H54 (cell line): ENCODE measurements around the gene INPP5J.

Experiments used
- DNase-seq: peaks from one replicate; pipeline ENCODE4 v3.0.0; 2011; ENCODE audit warnings: low spot score, mixed read lengths; ENCODE audit not compliant: insufficient read length
- FAIRE-seq: peaks from 3 replicates; lab custom pipeline; 2011; peaks lifted over from hg19 to GRCh38; lab: Jason Lieb, UNC
- POLR2A ChIP-seq: IDR thresholded peaks from 2 replicates; pipeline ENCODE4 v1.6.1; 2011; ENCODE audit warnings: low read depth, mild to moderate bottlenecking, low read length

Gene INPP5J

DNA sequence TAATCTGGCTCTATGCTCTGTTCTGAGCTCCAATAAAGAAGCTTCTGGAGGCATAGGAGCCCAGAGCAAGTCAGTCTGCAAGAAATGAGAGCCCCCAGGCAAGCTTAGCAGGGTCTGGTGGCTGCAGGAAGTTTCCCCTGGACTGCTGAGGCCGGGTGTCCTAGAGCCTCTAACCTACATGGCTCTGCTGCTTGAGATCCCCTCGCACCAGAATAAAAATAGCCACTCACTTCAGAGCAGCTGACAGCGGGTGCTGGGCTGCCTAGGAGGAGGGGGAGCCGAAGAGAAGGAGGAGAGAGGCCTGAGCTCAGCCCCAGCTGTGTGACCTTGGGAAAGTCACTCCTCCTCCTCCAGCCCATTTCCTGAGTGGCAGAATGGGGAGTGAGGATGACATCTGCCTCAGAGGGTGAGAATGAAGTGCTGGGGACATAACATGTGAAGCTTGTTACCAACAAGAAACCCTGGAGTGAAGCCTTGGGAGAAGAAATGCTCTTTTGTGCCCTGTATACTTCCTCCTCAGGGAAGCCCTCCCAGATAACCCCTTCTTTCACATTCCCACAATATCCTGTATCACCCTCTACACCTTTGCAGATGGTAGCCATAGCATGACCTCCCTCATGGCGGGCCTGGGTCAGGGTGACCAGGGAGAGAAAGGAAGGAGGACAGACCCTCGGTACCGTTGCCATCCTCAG lies 3.6 kb upstream of the INPP5J start:
- FAIRE-seq, result no peak
- no peak for TF ChIP-seq POLR2A
- DNase-seq, result no peak

DNA sequence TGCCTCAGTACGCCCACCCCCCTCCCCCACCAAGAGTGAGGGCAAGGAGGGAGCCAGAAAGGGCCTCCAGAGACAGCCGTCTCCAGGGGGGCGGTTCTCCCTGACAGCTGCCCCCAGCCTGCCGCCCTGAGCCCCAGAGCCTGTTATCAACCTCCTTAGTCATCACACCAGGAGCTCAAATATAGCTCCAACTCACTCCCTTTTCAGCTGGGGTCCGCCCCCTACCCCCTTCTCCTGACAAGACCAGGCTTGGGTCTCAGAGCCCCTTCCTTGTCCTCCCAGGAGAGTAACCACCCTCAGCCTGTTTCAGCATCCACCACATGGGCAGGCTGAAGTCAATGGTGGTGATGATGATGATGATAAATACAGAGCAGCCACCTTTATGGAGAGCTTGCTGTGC lies 2.5 kb upstream of the INPP5J start:
- TF ChIP-seq POLR2A, result no peak
- DNase-seq (no peak), FAIRE-seq (no peak)

DNA sequence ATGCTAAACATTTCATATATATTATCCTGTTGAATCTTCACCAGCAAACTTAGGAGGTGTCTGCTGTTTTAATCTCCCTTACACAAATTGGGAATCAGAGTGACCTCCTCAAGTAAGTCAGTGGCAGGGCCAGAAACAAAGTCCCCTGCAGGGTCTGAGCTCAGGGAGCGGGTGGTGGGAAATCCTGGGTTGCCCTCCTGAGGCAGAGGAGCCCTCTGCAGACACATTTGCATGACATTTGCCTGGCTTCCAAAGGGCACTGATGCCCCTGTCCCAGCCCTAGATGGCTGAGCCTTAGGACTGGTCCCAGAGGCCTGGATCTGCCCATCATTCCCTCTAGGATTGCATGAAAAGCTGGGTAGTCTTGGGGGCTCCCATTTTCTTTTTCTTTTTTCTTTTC lies 2.1 kb upstream of the INPP5J start:
- TF ChIP-seq POLR2A, result no peak
- no peak for DNase-seq
- no peak for FAIRE-seq

DNA sequence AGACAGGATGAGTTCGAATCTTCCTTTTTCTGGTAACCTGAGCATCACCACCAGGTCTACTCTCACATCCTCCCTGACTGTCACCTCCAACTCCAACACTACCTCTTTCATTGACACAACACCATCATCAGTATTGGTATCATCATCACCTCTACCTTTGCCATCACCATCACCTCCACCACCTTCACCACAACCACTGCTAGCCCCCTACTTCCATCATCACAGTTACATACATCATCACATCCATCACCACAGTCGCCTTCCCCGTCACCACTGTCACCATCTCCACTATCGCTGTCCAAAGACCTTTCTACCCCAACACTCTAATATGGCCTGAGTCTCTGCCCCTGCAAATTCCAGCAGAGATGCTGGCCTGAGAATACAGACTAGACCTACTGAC lies 1.4 kb upstream of the INPP5J start:
- no peak for TF ChIP-seq POLR2A
- DNase-seq (no peak), FAIRE-seq (no peak)

DNA sequence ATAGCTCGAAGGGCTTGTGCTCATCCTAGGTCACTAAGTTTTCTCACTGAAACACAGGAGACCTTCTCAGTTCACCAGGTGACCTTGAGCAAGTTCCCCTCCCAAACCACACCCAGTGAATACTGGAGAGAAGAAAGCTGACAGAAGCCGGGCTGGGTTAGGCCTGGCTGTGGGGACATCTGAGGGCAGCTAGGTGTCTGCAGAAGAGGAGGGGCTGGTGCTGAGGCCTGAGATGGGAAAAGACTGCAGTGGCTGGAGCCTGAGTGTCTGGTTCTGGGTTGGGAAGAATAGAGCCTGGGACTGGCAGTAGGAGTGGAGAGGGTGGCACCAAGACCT lies 602 bp upstream of the INPP5J start:
- no peak for FAIRE-seq
- DNase-seq, result no peak
- no peak for TF ChIP-seq POLR2A

DNA sequence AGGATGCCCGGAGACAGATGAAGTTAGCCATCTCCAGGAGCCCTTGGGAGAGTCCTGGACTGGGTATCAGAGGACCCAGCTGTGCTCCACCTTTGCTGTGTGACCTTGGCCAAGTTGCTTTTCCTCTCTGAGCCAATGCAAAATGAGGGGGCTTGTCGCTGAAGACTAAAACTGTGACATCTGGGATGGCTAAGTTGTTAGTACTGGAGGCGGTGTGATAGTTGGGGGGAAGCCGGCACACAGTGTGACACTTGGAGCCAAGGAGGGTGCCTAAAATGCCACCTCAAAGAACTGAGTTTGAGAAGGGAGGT lies 481 bp downstream of the INPP5J start:
- no peak for FAIRE-seq
- DNase-seq, result no peak
- TF ChIP-seq POLR2A, result no peak

DNA sequence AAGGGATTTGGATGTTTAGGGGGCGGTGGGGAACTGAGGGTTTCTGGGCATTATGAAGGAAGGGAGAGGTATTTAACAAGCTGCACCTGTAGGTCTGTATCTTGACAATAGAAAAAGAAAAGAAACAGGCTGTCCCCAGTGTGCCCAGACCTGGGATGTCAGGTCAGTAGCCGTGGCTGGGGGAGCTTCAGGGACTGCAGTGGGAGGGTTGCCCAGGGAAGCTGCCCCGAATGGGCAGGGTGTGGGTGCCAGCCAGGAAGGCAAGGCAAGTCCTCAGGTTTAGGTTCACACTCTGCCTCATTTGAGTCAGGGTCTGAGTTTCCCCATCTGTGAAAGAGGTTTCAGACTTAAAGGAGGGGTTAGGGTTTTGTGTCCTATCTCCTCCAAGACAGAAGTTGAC lies 1.5 kb downstream of the INPP5J start:
- no peak for FAIRE-seq
- no peak for TF ChIP-seq POLR2A

DNA sequence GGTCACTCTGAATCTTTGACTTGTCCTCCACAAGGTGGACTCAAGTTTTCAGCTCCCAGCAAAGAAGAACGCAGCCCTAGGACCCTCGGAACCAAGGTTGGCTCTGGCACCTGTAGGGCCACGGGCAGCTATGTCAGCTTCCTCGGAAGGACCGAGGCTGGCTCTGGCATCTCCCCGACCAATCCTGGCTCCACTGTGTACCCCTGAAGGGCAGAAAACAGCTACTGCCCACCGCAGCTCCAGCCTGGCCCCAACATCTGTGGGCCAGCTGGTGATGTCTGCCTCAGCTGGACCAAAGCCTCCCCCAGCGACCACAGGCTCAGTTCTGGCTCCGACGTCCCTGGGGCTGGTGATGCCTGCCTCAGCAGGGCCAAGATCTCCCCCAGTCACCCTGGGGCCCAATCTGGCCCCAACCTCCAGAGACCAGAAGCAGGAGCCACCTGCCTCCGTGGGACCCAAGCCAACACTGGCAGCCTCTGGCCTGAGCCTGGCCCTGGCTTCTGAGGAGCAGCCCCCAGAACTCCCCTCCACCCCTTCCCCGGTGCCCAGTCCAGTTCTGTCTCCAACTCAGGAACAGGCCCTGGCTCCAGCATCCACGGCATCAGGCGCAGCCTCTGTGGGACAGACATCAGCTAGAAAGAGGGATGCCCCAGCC lies 2.2 kb downstream of the INPP5J start:
- no peak for TF ChIP-seq POLR2A
- DNase-seq (no peak), FAIRE-seq (no peak)

More for the DNA sequence above, 1.5 kb downstream of the INPP5J start:
- DNase-seq, result no peak

DNA sequence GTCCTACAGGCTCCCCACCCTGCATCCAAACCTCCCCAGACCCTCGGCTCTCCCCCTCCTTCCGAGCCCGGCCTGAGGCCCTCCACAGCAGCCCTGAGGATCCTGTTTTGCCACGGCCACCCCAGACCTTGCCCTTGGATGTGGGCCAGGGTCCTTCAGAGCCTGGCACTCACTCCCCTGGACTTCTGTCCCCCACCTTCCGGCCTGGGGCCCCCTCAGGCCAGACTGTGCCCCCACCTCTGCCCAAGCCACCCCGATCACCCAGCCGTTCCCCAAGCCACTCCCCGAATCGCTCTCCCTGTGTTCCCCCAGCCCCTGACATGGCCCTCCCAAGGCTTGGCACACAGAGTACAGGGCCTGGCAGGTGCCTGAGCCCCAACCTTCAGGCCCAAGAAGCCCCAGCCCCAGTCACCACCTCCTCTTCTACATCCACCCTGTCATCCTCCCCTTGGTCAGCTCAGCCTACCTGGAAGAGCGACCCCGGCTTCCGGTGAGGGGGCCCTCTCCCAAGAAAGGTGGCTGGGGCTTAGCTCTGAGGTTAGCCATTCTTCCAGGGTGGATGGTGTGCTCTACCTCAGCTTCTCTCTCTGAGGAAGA lies 2.9 kb downstream of the INPP5J start:
- DNase-seq, result no peak
- no peak for FAIRE-seq
- TF ChIP-seq POLR2A, result no peak

DNA sequence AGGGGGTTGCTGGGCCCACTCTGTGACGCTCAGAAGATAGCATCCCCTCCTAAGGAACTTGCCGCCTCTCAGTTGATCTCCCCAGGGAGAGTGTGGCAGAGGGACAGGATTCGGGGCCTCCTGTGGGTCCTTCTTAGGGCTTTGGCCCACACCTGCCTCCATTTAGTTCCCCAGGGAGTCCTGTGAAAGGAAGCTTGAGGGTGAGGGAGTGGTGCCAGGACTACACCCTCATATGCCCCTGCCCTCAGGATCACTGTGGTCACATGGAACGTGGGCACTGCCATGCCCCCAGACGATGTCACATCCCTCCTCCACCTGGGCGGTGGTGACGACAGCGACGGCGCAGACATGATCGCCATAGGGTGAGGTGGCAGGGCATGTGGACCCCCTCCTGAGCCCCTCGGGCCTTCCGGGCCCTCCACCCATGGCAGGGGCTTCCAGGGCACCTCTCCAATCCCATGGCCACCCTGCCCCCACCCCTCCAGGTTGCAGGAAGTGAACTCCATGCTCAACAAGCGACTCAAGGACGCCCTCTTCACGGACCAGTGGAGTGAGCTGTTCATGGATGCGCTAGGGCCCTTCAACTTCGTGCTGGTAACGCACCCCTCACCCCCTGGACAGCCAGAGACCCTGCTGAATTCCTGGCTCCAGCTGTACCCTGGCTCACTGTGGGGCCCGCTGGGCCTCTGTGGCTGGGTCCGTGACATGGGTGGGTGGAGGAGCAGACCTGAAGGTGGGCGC lies 3.5 kb downstream of the INPP5J start:
- no peak for TF ChIP-seq POLR2A
- DNase-seq, result no peak
- no peak for FAIRE-seq

DNA sequence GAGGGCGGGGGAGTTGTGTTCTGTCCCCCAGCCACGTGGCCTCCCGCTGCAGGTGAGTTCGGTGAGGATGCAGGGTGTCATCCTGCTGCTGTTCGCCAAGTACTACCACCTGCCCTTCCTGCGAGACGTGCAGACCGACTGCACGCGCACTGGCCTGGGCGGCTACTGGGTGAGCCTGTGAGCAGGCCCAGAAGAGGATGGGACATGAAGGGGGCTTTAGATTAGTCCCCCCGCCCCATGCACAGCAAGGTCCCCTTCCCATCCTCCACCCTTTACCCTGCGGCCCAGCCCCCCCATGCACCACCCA lies 4.1 kb downstream of the INPP5J start:
- DNase-seq (no peak), FAIRE-seq (no peak)
- TF ChIP-seq POLR2A, result no peak

DNA sequence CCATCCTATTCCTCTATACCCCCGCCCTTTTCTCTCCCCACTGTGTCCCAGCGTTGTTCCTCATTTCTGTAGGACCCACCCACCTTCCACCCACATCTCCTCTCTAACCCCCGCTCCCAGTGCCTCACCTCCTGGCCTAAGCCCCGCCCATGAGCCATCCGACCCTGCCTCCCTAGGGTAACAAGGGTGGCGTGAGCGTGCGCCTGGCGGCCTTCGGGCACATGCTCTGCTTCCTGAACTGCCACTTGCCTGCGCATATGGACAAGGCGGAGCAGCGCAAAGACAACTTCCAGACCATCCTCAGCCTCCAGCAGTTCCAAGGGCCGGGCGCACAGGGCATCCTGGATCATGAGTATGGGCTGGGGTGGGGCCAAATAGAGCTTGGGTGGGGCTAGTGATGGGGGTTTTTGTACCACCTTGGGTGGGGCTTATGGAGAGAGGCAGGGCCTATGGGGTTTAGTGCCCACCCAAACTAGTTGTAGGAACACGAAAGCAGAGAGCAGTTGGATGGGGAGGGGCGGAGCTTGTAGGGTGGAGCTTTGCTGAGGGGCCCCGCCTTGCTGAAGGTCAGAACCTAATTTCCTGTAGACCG lies 4.5 kb downstream of the INPP5J start:
- no peak for FAIRE-seq
- no peak for DNase-seq
- TF ChIP-seq POLR2A, result no peak

DNA sequence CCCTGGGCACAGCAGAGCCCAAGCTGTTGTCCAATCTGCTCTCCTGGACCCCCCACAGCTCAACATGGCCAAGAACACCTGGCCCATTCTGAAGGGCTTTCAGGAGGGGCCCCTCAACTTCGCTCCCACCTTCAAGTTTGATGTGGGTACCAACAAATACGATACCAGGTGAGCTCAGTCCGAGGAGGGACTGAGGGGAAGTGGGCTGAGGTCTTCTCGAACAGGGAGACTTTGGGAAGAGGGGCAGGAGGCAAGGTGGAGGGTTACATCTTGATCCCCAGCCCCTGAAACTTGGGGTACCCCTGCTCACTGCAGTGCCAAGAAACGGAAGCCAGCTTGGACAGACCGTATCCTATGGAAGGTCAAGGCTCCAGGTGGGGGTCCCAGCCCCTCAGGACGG lies 5.4 kb downstream of the INPP5J start:
- no peak for DNase-seq
- TF ChIP-seq POLR2A, result no peak
- no peak for FAIRE-seq

DNA sequence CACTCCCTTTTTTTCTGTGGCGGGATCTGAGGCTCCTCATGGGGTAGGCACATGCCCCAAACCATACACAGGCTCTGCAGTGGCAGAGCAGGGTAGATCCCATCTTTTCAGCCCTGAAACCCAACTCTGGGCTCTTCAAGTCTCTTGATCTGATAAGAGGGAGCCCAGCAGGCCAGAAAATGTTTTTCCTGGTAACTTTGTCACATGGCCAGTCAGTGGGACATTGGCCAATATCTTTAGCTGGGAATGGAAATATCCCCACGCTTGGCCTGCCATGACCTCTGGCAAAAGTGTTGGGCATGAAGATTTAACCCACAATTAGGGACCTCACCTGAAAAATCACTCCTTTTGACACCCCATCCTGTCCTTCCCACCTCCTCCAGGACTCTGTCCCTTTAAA lies 8.1 kb downstream of the INPP5J start:
- FAIRE-seq (no peak), DNase-seq (no peak)
- no peak for TF ChIP-seq POLR2A
